GM18873 (cell line): Measurements from ENCODE around the gene DDX11.
"Not testable (repeated sequence)": the region's sequence is repeated elsewhere in the genome, so short reads cannot be mapped to it uniquely, and the experiment has no call there.

Source experiments
- ATAC-seq: cut with Tn5 transposase; IDR thresholded peaks from one replicate; pipeline ENCODE4 v1.9.1; 2021; ENCODE audit warnings: mild to moderate bottlenecking, moderate library complexity, moderate number of reproducible peaks; ENCODE audit not compliant: unreplicated experiment, low FRiP score

The DDX11 gene

GRCh38 chr12:31073527-31074332, at the start of gene DDX11:
Gene DDX11, plus strand, starts transcription at chr12:31073860. Its CDS starts 4,534 bp downstream, at chr12:31078394.
- ATAC-seq = peak; percentile 94

- no peak for ATAC-seq
These were observed 47.5 kb upstream of the DDX11 start for GRCh38 chr12:31026202-31026601.

GRCh38 chr12:31027006-31027405, 46.7 kb upstream of the DDX11 start:
- not testable (repeated sequence) for ATAC-seq

GRCh38 chr12:31029468-31029867, 44.2 kb upstream of the DDX11 start:
- no peak for ATAC-seq

- no peak for ATAC-seq
These were observed 43.6 kb upstream of the DDX11 start for GRCh38 chr12:31029916-31030562.

GRCh38 chr12:31031951-31032335, 41.7 kb upstream of the DDX11 start:
- no peak for ATAC-seq

GRCh38 chr12:31033146-31033545, 40.5 kb upstream of the DDX11 start:
- ATAC-seq = no peak

- no peak for ATAC-seq
These were observed 40.0 kb upstream of the DDX11 start for GRCh38 chr12:31033681-31034080.

- ATAC-seq = no peak
These were observed 39.3 kb upstream of the DDX11 start for GRCh38 chr12:31034372-31034771.

- ATAC-seq = no peak
These were observed 38.4 kb upstream of the DDX11 start for GRCh38 chr12:31035226-31035625.

- ATAC-seq = no peak
These were observed 37.5 kb upstream of the DDX11 start for GRCh38 chr12:31035967-31036665.

- ATAC-seq = no peak
These were observed 36.6 kb upstream of the DDX11 start for GRCh38 chr12:31037028-31037427.

GRCh38 chr12:31037931-31038330, 35.7 kb upstream of the DDX11 start:
- no peak for ATAC-seq

- ATAC-seq = no peak
These were observed 32.6 kb upstream of the DDX11 start for GRCh38 chr12:31041033-31041564.

GRCh38 chr12:31050143-31050542, 23.5 kb upstream of the DDX11 start:
- ATAC-seq = not testable (repeated sequence)

- not testable (repeated sequence) for ATAC-seq
These were observed 23.1 kb upstream of the DDX11 start for GRCh38 chr12:31050548-31050947.

- peak; percentile 65 for ATAC-seq
These were observed 22.0 kb upstream of the DDX11 start for GRCh38 chr12:31051692-31052091.

- not testable (repeated sequence) for ATAC-seq
These were observed 21.5 kb upstream of the DDX11 start for GRCh38 chr12:31052121-31052520.

- ATAC-seq = not testable (repeated sequence)
These were observed 20.8 kb upstream of the DDX11 start for GRCh38 chr12:31052666-31053439.

- not testable (repeated sequence) for ATAC-seq
These were observed 19.7 kb upstream of the DDX11 start for GRCh38 chr12:31053944-31054343.
